CD4-positive, alpha-beta T cell treated with Interleukin-1 beta for 1 hour (primary cell): ENCODE measurements around the gene VGLL3.
"Not testable (repeated sequence)": the region's sequence is repeated elsewhere in the genome, so short reads cannot be mapped to it uniquely, and the experiment has no call there.

Experiments used
- DNase-seq, 2 donors: peaks; one replicate each; pipeline ENCODE4 v3.0.0-alpha.2; 2020 to 2022

Gene VGLL3

GRCh38 chr3:86989006-86989405, 1.9 kb downstream of the VGLL3 start:
- DNase-seq = no peak

- DNase-seq = no peak
Measured at GRCh38 chr3:86988235-86988634, 2.7 kb downstream of the VGLL3 start.

- no peak for DNase-seq
Measured at GRCh38 chr3:86987421-86987715, 3.6 kb downstream of the VGLL3 start.

- no peak for DNase-seq
Measured at GRCh38 chr3:86986671-86987420, 4.1 kb downstream of the VGLL3 start.

- DNase-seq = no peak
Measured at GRCh38 chr3:86985181-86985826, 5.6 kb downstream of the VGLL3 start.

GRCh38 chr3:86984271-86984670, 6.7 kb downstream of the VGLL3 start:
- no peak for DNase-seq

- DNase-seq = no peak
Measured at GRCh38 chr3:86982883-86983282, 8.1 kb downstream of the VGLL3 start.

- DNase-seq = no peak
Measured at GRCh38 chr3:86978111-86978551, 12.8 kb downstream of the VGLL3 start.

- DNase-seq = no peak
Measured at GRCh38 chr3:86976219-86976618, 14.7 kb downstream of the VGLL3 start.

GRCh38 chr3:86974177-86974576, 16.8 kb downstream of the VGLL3 start:
- not testable (repeated sequence) for DNase-seq

GRCh38 chr3:86973440-86973839, 17.5 kb downstream of the VGLL3 start:
- no peak for DNase-seq

- DNase-seq = no peak
Measured at GRCh38 chr3:86969500-86970189, 21.3 kb downstream of the VGLL3 start.

GRCh38 chr3:86968244-86968932, 22.6 kb downstream of the VGLL3 start:
- no peak for DNase-seq

GRCh38 chr3:86967062-86967461, 23.9 kb downstream of the VGLL3 start:
- DNase-seq = no peak

- no peak for DNase-seq
Measured at GRCh38 chr3:86965166-86965565, 25.8 kb downstream of the VGLL3 start.

GRCh38 chr3:86963611-86964010, 27.3 kb downstream of the VGLL3 start:
- DNase-seq = no peak

- no peak for DNase-seq
Measured at GRCh38 chr3:86961297-86961696, 29.7 kb downstream of the VGLL3 start.

- DNase-seq = no peak
Measured at GRCh38 chr3:86960550-86960949, 30.4 kb downstream of the VGLL3 start.

- DNase-seq = no peak
Measured at GRCh38 chr3:86958534-86958933, 32.4 kb downstream of the VGLL3 start.

GRCh38 chr3:86954747-86955146, 36.2 kb downstream of the VGLL3 start:
- no peak for DNase-seq

GRCh38 chr3:86954226-86954625, 36.7 kb downstream of the VGLL3 start:
- no peak for DNase-seq

GRCh38 chr3:86951322-86951721, 39.6 kb downstream of the VGLL3 start:
- no peak for DNase-seq

GRCh38 chr3:86950717-86951116, 40.2 kb downstream of the VGLL3 start:
- no peak for DNase-seq

GRCh38 chr3:86949850-86950249, 41.1 kb downstream of the VGLL3 start:
- DNase-seq = no peak
